Adipose tissue (tissue), 3 donors: ENCODE data around the gene USH1C. TPM values are rescaled to one million over a fixed set of nuclear protein-coding genes. Genes with fewer than 3 reads are reported as not detected.

Experiments
- H3K27ac ChIP-seq: one replicate; pipeline ENCODE4 v1.5.1; 2013; ENCODE audit warnings: low read depth, low read length
- WGBS, 3 donors: extraction: QIAGEN DNeasy Blood & Tissue Kit; methylation state at CpG; one replicate each; pipeline ENCODE4 v1.1.7; 2013; 5-methylcytosine and 5-hydroxymethylcytosine counted together
- polyA plus RNA-seq, 3 donors: library from polyadenylated mRNA; stranded (reverse); fragments of 200-250 nt; gene quantifications; one replicate each; pipeline ENCODE4 v1.2.3, GENCODE V29; 2013
- donor health status: healthy with polysubstance abuse.
- donor health status: Bipolar disorder and iron deficiency.
- donor health status: healthy.

The USH1C gene
- polyA plus RNA-seq, 3 donors: 0.67 to 1.8 (median 1.4) TPM

- H3K27ac ChIP-seq: no peak overlapping the region
- WGBS, 3 donors: 69 to 84% (median 79%) methylated on average over 11 of the region's 11 CpGs
These were observed 80.6 kb downstream of the USH1C start for GRCh38 chr11:17463546-17464174.

GRCh38 chr11:17462940-17463339 lies 81.3 kb downstream of the USH1C start:
- 76 to 85% (median 83%) methylated on average over 13 of the region's 13 CpGs for WGBS, 3 donors
- H3K27ac ChIP-seq: no peak overlapping the region

- H3K27ac ChIP-seq: no peak overlapping the region
- 93 to 98% (median 94%) methylated on average over 12 of the region's 12 CpGs for WGBS, 3 donors
These were observed 83.8 kb downstream of the USH1C start for GRCh38 chr11:17460406-17460805.

- no peak overlapping the region for H3K27ac ChIP-seq
- 42 to 65% (median 59%) methylated on average over 9 of the region's 9 CpGs for WGBS, 3 donors
These were observed 84.8 kb downstream of the USH1C start for GRCh38 chr11:17459236-17459896.

GRCh38 chr11:17458268-17458667 lies 85.9 kb downstream of the USH1C start:
- 26 to 61% (median 31%) methylated on average over 8 of the region's 8 CpGs for WGBS, 3 donors

GRCh38 chr11:17457396-17458173 lies 86.6 kb downstream of the USH1C start:
- no peak overlapping the region for H3K27ac ChIP-seq
- WGBS, 3 donors: 27 to 63% (median 31%) methylated on average over 8 of the region's 8 CpGs

More at GRCh38 chr11:17458268-17458667, 85.9 kb downstream of the USH1C start:
- H3K27ac ChIP-seq: no peak overlapping the region

GRCh38 chr11:17452668-17453067 lies 91.5 kb downstream of the USH1C start:
- WGBS, 3 donors: 69 to 88% (median 79%) methylated on average over 2 of the region's 2 CpGs
- no peak overlapping the region for H3K27ac ChIP-seq

GRCh38 chr11:17449158-17449557 lies 95.1 kb downstream of the USH1C start:
- WGBS, 3 donors: 87 to 92% (median 89%) methylated on average over 8 of the region's 8 CpGs
- no peak overlapping the region for H3K27ac ChIP-seq

GRCh38 chr11:17446482-17446881 lies 97.7 kb downstream of the USH1C start:
- H3K27ac ChIP-seq: no peak overlapping the region
- 89 to 90% (median 89%) methylated on average over 2 of the region's 2 CpGs for WGBS, 3 donors

GRCh38 chr11:17445240-17445795 lies 98.9 kb downstream of the USH1C start:
- WGBS, 3 donors: 61 to 79% (median 69%) methylated on average over 5 of the region's 5 CpGs
- no peak overlapping the region for H3K27ac ChIP-seq

- no peak overlapping the region for H3K27ac ChIP-seq
- WGBS, 3 donors: 83 to 98% (median 95%) methylated on average over 2 of the region's 2 CpGs
These were observed 100.1 kb downstream of the USH1C start for GRCh38 chr11:17443926-17444690.

Other genes with a start within 250 kb of the USH1C start
- 1 to 10 TPM in 1 of 3 donors, under 1 TPM in 2; 0.43 to 1.5 (median 0.45) TPM for gene NCR3LG1, start 192.6 kb downstream of the USH1C start, polyA plus RNA-seq
- 10 to 100 TPM in 1 of 3 donors, 1 to 10 TPM in 2; 1.5 to 12.3 (median 1.7) TPM for gene KCNJ11, start 155.8 kb downstream of the USH1C start, polyA plus RNA-seq
- 10 to 100 TPM in 1 of 3 donors, 1 to 10 TPM in 2; 1.7 to 44.4 (median 2.4) TPM for gene ABCC8, start 67.6 kb downstream of the USH1C start, polyA plus RNA-seq
- gene OTOG, start 2.8 kb upstream of the USH1C start, polyA plus RNA-seq: not detected
- not detected for gene MYOD1, start 175.2 kb upstream of the USH1C start, polyA plus RNA-seq
- under 1 TPM in 1 of 3 donors, not detected in 2; 0.03 TPM for gene KCNC1, start 190.4 kb upstream of the USH1C start, polyA plus RNA-seq